Measurements from ENCODE around the gene TAF3.

- TF ChIP-seq, protein P1, sequence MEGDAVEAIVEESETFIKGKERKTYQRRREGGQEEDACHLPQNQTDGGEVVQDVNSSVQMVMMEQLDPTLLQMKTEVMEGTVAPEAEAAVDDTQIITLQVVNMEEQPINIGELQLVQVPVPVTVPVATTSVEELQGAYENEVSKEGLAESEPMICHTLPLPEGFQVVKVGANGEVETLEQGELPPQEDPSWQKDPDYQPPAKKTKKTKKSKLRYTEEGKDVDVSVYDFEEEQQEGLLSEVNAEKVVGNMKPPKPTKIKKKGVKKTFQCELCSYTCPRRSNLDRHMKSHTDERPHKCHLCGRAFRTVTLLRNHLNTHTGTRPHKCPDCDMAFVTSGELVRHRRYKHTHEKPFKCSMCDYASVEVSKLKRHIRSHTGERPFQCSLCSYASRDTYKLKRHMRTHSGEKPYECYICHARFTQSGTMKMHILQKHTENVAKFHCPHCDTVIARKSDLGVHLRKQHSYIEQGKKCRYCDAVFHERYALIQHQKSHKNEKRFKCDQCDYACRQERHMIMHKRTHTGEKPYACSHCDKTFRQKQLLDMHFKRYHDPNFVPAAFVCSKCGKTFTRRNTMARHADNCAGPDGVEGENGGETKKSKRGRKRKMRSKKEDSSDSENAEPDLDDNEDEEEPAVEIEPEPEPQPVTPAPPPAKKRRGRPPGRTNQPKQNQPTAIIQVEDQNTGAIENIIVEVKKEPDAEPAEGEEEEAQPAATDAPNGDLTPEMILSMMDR (IDR thresholded peaks at IDR 0.05) = no peak
- no peak for TF ChIP-seq POLR2A (IDR thresholded peaks at IDR 0.05)
Measured at GRCh38 chr10:8017277-8017676, 199.0 kb downstream of the TAF3 start.
